GM03348 (cell line): Measurements from ENCODE around the gene ABCE1.
A peak's percentile ranks its signal among the peaks of the same experiment; 100 is the strongest.

Experiments used
- DNase-seq: peaks from one replicate; pipeline ENCODE4 v3.0.0; 2012; ENCODE audit warnings: low spot score

The ABCE1 gene

DNA sequence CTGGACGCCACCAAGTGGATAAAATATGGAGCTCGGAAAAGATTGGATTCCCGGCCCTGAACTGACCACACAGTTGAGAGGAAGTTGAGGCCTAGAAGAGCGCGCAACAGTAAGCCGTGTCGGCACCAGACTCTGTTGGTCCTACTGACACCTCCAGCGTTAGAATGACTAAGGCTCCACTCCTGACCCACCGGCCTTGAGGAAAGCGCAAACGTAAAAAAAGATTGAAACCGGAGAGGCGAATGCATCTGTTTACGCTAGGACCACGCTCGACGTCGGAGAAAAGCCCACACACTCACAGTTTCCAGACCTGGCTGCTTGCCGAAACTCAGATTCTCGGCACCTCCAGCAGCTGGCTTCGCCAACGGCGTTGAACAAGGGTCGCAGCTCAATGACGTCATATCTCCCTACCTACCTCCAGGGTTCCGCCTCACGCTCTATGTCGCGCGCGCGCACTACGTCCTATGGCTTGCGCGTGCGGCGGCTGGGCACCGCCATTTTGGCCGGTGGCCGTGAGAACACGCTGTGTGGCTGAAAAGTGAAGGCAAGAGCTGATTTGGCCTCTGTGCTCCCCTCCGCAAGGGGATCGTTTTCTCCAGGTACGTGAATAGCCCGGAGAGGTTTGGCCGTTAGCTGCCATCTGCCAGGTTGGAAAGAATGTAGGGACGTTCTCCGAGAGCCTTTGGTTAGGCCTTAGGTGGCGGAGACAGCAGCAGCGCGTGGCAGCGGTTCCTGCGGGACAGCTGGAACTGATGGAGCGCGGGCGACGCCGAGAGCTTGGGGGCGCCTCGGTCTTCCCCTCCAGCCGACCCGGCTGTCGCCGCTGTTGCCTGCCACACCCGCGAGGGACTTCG, at the start of gene ABCE1, which contains the start of gene ANAPC10:
Gene ABCE1 (plus strand): TSS at position 491 of the 854 bp plus-strand sequence. CDS start 6,102 bp downstream, outside the sequence.
Gene ANAPC10 (minus strand): TSS at position 376 of the 854 bp plus-strand sequence. CDS start 2,097 bp downstream, outside the sequence.
- DNase-seq, result peak; percentile 97

DNA sequence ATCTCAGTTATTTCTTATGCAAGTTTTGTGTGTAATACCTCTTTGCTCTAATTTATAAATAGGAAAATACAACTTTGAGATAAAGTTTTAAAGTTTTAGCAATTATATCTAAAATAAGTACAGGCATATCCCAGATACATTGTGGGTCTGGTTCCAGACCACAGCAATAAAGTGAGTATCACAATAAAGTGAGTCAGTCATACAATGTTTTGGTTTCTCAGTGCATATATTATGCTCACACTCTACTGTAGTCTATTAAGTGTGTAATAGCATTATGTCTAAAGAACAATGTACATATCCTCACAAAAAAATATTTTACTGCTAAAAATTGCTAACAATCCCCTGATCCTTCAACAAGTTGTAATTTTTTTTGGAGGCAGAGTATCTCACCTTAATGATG, 49.3 kb upstream of the ABCE1 start:
- no peak for DNase-seq

DNA sequence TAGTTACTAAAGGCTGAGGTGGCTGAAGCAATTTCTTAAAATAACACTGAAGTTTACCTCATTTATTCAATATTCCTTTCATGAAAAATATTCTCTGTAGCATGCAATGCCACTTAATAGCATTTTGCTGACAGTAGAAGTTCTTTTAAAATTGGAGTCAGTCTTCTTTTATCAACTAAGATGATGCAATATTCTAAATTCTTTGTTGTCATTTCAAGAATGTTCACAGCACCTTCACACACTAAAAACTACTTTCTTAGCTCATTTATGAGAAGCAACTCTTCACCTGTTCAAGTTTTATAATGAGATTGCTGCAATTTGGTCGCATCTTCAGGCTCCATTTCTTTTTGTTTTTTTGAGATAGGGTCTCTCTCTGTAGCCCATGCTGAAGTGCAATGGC, 48.9 kb upstream of the ABCE1 start:
- no peak for DNase-seq

DNA sequence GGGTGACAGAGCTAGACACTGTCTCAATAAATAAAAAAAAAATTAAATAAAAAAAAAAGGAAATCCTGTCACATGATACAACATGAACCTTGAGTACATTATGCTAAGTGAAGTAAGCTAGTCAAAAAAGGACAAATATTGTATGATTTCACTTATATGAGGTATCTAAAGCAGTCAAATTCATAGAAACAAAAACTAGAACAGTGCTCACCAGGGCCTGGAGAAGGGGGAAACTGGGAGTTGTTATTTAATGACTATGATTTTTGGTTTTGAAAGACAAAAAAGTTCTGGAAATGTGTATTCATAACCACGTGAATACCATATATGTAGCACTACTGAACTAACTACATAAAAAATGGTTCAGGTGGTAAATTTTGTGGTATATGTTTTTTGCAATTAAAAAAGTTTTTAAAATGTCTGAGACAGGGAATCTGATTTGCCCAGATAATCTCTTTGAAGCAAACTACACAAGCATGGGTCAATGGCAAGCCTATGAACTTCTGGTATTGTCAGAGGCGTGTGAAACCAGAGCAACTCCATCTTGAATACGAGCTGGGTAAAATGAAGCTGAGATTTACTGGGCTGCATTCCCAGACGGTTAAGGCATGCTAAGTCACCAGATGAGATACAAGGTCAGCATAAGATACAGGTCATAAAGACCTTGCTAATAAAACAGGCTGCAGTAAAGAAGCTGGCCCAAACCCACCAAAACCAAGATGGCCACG, 42.4 kb upstream of the ABCE1 start:
- no peak for DNase-seq

DNA sequence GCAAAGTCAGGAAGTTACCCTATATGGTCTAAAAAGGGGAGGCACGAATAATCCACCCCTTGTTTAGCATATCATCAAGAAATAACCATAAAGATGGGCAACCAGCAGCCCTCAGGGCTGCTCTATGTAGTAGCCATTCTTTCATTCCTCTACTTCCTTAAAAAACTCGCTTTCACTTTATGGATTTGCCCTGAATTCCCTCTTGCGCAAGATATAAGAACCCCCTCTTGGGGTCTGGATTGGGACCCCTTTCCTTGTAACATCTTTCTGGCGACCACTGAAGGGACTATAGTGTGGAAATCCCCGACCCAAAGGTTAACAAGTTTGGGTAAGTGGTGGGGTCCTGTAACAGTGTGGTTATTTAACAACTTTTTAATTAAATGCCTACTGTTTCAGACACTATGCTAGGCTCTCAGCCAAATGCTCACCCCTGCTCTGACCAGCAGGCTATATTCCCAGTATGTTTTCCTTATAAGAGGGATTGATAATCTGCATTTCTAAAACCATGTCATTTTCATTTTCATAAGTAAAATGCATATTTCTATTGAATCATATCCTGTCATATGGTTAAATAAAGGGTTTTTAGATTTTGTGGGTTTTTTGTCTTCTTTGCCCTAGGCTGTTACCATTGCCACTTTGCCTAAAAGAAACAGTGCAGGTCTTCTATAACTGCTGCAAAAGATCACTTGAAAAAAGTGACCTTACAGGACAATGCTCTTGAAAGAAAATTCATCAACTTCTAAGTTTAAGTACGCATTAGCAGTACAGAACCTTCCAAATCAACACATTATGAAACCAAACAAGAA, 41.6 kb upstream of the ABCE1 start:
- DNase-seq, result no peak

DNA sequence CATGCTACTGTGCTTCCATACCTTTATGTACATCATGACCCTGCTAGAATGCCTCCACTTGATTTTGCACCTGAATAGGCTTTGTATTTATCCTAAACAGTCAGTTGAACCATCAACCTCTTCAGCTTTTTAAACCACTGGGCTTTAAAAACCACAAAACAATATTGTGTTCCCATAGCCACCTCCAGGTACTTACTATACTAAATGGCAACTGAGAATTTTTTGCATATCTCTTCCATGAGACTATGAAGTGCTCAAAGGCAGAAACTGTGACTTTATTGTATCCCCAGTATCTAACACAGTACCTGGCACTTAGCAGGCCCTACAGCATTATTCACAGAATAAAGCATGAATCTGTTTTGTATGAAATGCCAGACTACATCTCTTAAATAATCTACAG, 39.9 kb upstream of the ABCE1 start:
- DNase-seq, result no peak

DNA sequence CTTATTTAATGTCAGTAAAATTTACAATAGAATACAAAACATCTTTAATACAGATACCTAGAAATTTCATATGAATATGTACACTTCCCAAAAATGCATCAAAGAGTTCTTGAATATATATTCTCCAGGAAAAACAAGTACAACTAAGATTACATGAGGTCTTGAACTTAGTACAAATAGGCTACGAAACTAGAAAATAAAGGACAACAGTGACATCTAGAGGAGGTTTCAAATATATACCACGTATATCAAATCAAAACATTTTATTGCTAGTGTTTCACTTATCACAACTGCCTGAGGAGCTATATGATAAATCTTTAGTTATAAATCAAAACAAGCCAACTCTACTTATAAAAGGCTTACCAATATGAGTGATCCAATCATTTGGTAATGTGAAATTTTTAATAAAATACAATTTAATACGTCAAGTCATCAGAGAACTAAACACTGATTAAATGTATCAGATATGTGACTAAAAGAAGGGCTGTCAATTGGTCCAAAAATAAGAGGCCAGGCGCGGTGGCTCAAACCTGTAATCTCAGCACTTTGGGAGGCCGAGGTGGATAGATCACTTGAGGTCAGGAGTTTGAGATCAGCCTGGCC, 36.7 kb upstream of the ABCE1 start:
- DNase-seq, result peak; percentile 37

DNA sequence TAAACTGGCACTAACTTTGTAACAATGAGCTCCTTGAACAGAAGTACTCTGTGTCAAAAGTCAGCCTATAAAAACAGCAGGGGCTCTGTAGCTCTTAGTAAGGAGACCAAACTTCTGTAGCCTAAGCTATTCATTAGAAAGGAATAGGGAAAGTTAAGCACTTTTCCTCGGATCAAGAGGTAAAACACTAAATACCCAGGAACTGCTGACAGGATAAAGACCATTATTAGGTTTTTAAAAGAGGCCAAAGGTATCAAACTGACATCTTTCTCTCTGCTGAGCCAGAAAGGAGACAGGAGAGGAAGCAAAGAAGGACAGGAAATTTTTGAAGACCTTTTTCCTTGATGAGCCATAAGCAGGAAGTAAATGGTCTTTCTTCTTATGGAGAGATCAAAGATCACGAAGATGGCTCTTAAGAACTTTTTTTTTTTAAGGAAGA, 32.0 kb upstream of the ABCE1 start:
- DNase-seq, result no peak

DNA sequence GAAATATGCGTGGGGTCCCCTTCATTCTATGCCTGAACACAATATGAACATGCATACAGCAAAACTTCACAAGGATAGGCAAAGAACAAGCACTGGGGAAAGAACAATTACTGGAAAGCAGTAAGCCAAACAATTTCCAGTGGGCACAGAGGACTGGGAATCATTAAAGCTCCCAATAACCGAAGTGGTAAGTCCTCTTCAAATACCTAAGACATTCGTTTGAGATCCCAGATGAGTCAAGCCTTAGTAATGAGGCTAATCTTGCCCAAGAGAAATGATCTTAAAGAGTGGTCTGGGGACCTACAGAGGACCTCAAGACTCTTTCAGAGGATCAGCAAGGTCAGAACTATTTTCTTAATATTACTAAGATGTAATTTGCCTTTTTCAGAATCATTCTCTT, 28.8 kb upstream of the ABCE1 start:
- DNase-seq, result peak; percentile 31

DNA sequence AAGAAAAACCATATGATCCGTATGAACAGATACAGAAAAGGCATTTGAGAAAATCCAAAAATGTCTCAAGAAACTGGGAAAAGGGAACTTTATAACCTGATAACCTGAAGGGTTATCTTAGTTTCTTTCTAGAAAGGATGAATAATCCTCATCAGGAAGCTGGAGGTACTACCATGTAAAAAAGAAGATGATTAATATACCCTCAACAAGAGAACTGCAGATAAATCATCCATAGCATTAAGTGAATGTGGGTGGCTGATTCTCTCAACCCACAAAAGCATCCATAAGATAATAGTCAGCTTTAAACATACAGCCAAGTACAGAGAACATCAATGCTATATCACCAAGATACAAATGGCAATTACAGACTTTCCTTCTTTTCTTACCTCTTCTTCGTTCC, 26.6 kb upstream of the ABCE1 start:
- DNase-seq, result no peak

DNA sequence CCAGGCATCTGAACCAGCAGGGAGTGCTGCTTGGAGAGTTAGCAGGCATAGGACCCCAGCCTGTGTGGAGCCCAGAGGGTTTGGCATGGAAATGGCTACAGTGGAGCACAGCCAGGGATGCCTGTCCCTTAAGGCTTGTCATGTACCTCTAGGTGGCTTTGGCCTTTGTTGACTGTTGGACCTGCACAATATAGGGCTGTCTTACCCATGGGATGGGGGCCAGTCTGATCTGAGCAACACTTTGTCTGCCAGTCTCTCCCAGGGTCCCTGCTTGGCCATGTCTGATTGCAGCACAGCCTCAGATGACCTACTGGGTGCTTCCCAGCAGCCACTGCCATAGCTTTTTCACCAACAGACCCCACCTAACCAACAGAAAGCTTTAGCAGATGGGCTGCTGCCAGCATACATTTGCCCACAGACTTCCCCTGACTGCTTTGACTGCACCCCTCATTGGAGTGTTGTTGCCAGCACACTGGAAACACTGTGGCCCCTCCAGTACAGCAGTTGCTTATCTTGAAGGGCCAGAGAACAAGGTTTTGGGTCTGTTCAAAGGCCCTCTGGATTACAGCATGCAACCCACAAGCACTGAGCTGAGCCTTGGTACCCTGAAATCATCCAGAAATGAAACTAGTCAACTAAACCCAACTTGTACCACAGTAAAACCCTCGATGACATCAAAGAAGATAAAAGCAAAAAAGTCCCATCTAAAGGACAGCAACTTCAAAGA, 22.2 kb upstream of the ABCE1 start:
- no peak for DNase-seq

DNA sequence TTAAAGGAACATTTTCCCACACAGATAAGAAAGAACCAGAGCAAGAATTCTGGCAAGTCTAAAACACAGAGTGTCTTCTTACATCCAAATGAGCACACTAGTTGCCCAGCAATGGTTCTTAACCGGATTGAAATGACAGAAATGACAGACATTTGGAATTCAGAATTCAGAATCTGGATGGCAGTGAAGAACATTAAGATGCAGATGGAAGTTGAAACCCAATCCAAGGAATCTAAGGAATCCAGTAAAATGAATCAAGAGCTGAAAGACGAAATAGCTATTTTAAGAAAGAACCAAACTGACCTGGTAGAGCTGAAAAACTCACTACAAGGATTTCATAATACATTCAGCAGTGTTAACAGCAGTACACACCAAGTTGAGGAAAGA, 21.6 kb upstream of the ABCE1 start:
- no peak for DNase-seq

DNA sequence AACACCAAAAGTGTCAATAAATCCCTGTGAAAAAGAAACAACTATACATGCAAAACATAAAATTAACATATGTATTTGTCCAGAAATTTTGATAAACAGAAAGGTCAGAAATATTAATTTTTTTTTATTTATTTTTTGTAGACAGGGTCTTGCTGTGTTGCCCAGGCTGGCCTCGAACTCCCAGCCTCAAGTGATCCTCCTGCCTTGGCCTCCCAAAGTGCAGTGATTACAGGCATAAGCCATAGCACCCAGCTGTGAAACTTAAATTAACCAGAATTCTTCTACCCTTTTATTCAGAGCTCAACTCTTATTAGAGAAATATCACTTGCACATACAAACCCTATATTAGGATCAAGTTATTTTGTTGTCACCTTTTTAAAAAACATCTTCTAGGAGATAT, 16.4 kb upstream of the ABCE1 start:
- no peak for DNase-seq

DNA sequence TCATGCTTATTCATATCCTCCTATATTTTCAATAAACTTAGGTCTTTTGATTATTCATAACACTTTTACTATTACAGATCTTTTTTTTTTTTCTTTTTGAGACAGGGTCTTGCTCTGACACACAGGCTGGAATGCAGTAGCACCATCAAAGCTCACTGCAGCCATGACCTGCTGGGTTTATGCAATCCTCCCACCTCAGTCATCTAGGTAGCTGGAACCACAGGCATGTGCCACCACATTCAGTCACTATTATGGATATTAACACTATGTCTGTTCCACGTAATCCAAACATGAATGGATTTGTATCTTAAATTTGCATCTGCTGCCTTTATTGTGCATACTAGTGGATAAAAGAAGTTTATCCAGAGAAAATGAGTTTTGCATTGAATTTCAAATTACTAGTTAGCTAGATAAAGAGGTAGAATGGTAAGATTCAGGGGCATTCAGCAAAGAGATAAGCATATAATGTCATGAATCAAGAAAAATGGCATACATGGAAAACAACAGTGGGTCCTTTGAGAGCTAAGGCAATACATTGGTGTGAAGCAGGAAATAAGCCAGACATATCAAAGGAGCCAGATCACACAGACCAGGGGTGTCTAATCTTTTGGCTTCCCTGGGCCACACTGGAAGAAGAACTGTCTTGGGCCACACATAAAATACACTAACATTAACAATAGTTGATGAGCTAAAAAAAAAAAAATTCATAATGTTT, 14.1 kb upstream of the ABCE1 start:
- no peak for DNase-seq

DNA sequence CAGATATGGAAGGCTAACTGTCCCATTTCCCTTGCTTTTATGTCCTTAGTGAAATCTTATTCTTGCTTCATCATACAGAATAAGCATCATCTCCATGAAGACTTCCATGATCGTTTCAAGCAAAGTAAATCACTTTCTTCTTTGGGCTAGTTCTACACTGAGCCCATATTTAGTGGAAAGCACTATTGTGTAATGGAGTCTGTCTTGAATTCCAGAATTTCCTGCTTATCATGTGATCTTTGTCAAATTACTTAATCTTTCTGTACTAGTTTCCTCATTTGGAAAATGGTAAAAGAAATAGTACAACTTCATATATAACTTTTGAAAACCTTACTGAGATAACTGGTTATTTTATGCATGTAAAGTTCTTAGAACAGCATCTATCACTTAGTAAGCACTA, 7.7 kb upstream of the ABCE1 start:
- DNase-seq, result no peak

DNA sequence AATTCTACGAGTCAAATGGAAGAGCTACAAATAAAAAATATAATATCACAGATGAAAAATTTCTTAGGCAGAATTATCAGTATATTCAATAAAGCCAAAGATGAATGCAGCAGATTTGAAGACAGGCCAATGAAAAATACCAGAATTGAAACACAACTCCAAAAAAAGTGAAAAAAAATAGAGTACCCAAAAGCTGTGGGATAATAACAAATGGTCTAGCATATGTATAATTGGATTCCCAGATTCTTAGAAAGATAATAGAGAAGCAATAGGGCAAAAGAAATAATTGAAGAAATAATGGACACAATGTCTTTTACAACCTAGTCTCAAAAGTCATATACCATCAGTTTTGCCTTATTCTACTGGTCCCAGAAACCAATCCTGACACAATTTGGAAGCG, 4.5 kb upstream of the ABCE1 start:
- DNase-seq, result no peak

DNA sequence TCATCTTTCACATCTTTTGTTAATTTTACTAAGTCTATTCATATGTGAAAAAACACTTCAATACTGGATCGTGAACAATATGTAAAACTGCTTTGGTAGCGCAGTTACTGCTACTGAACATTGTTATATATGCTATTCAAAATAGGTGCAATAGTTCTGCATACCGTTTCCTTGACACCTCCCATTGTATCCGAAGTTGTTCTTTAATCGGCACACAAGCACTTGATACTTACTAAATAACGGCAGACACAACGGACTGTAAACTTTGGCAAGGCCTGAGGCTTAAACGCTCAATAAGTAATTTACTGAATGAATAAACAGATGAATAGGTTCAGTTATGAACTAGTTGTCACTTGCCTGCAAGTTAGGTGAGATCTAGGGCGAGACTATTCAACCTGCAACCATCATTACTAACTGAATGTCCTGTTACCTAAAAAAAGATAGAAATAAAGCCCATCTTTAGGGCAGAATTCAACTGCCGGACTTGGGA, 735 bp upstream of the ABCE1 start:
- no peak for DNase-seq

DNA sequence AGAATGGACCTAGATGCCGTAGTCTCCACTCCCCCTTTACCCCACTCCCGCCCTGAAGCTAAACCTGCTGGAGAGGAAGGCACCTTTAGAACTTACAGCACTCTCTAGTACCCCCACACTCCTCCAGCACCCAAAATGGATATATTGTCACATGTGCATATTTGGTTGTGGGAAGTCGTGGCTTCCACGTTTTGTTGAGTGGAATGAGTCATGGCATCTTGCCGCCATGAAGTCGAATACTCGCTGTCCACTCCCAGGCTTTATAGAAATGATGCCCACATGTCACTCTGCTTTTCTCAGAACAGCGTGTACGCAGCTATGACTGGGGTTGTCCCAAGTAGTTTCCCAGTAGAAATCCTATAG, 545 bp downstream of the ABCE1 start:
- DNase-seq, result peak; percentile 57

DNA sequence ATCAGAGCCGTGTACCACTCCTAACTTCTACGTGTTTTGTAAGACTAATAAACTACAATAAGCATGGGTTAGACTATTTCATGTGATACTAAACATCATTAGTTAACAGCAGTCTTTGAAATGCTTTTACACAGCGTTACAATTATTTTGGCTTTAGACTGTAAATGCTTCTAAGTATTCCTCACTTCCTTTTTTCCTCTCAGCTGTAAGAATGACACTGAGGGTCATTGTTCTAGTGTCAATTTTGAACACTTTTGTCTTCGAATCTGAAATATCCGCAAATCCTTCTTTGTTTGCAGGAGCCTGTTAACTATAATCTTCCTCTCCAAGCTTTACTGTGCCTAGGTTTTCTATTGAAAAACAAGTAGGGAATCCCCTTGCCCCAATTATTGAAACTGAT, 1.5 kb downstream of the ABCE1 start:
- DNase-seq, result peak; percentile 6

DNA sequence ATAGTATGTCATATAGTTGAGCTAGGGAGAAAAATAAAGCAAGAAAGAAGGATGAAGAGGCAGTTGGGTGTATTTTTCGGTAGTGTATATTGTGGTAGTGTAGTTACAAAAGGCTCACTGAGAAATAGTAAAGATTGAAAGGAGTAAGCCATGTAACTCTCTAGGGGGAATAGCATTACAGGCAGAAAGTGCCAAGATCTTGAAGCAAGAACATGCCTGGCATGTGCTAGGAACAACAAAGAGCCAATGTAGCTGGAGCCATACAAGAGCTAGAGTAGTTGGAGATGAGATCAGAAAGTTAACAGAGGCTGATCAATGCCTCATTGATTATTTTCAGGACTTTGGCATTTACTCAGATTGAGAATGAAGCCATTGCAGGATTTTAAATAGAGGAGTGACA, 3.0 kb downstream of the ABCE1 start:
- no peak for DNase-seq

DNA sequence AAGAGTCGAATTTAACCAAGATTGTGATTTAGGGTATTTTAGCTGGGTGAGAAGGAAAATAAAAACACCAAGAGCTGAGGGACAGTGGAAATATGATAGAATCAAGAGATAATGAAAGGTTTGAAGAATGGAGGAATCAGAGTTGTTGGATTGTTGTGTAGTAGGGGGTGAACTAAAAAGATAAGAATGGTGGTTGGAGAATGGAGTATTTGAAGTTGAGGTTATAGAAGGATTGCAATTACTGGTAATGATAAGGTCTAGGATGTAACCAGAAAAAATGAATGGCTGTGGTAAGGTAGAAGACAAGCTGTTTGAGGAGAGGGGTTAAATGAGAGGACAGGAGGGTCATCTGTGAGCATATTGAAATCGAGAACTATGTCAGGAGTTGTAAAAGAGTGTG, 4.5 kb downstream of the ABCE1 start:
- no peak for DNase-seq
